Measurements from ENCODE around the gene NEUROD4.
"Not testable (repeated sequence)": the region's sequence is repeated elsewhere in the genome, so short reads cannot be mapped to it uniquely, and the experiment has no call there.

NEUROD4 gene

DNA sequence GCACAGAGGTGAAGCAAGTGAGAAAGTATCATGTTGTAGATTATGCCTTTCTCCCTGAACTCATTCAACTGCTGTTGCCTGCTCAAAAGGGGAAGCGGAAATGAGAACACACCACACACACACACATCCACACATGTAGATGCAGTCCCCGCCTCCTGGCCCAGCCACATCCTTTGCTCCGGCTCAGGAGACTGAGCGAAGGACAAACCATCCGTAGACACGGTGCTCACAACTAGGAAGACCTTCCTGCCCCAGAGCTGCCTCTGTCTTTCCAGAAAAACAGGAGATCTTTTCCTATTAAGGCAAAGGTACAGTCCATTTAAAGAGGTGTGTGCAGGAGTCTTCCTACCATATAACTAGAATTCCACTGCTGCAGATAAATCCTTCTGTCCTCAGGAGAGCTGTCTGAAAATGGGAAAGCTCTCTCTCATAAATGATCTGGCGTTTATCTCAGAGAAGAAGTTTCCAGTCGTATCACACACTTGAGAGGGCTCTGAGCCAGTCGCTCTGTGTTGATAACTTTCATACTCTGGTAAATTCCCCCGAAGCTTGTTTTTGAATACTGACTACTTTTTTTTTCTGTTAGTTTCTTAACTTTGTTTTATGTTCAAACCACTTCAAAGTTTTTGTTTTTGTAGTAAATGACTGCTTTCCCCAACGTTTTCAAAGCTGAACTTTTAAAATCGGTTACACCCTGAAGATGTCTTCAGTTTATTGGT, 35.0 kb upstream of the NEUROD4 start, which contains the start of gene TESPA1:
TSS of gene TESPA1 (minus strand) at position 105 of the 719 bp plus-strand sequence. CDS start 10,200 bp downstream, outside the sequence.
- H3K4me3 ChIP-seq (ENCODE audit: low read length), result no peak within 1 kb of the TSS
- DNase-seq (ENCODE audit: low read depth, low spot score), result no peak
- WGBS (ENCODE audit: insufficient coverage, insufficient read length), result no CpG with 5 or more reads among the region's 12 CpGs

DNA sequence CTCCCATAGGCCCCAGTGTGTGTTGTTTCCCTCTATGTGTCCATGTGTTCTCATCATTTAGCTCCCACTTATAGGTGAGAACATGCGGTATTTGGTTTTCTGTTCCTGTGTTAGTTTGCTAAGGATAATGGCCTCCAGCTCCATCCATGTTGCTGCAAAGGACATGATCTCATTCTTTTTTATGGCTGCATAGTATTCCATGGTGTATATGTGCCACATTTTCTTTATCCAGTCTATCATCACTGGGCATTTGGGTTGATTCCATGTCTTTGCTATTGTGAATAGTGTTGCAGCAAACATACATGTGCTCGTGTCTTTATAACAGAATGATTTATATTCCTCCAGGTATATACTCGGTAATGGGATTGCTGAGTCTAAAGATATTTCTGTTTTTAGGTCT, 33.0 kb upstream of the NEUROD4 start:
- not testable (repeated sequence) for H3K4me3 ChIP-seq (ENCODE audit: low read length); DNase-seq (ENCODE audit: low read depth, low spot score); H3K27me3 ChIP-seq (ENCODE audit: control insufficient read depth, insufficient read depth, low read length); H3K4me1 ChIP-seq (ENCODE audit: control insufficient read depth, insufficient read depth, low read length); H3K9me3 ChIP-seq (ENCODE audit: control insufficient read depth, insufficient read depth, low read length); H3K27ac ChIP-seq (ENCODE audit: low read length); H3K36me3 ChIP-seq (ENCODE audit: control insufficient read depth, insufficient read depth, low read length)
- WGBS (ENCODE audit: insufficient coverage, insufficient read length), result no CpG with 5 or more reads among the region's 3 CpGs

More for the DNA sequence above, 35.0 kb upstream of the NEUROD4 start, which contains the start of gene TESPA1:
- H3K27me3 ChIP-seq (ENCODE audit: control insufficient read depth, insufficient read depth, low read length), result no peaks in the 10 kb centered on the region
- H3K9me3 ChIP-seq (ENCODE audit: control insufficient read depth, insufficient read depth, low read length), result no peaks in the 10 kb centered on the region
- no peaks in the 10 kb centered on the region for H3K4me1 ChIP-seq (ENCODE audit: control insufficient read depth, insufficient read depth, low read length)
- H3K36me3 ChIP-seq (ENCODE audit: control insufficient read depth, insufficient read depth, low read length), result no peaks in the 10 kb centered on the region
- H3K27ac ChIP-seq (ENCODE audit: low read length), result no peak within 1 kb of the TSS

DNA sequence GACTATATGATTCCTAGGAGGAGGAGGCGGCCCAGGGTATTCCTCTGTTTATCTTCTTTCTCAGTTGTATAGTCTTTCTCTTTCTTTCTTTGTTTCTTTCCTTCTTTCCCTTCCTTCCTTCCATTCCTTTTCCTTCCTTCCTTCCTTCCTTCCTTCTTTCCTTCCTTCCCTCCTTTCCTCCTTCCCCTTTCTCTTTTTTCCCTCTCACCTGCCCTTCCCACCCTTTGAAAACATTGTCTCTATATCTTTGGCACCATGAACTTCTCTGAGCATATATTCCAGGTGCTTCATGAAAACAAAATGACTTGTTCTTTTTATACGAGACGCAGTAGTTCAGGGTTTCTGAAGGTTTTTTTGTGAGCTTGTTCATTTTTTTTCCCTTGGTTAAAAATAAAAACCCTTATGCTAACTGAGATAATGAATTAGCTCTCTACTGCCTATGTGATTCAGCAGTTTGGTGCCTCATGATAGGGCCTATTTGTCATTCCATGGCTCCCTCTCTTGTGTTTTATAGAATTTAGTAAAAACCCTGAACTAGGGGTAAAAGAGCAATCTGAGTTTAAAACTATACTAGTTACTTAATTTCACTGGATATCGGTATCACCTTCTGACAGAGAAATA, 32.1 kb upstream of the NEUROD4 start:
- H3K27ac ChIP-seq (ENCODE audit: low read length), result no peak overlapping the region
- no CpG with 5 or more reads among the region's 4 CpGs for WGBS (ENCODE audit: insufficient coverage, insufficient read length)

DNA sequence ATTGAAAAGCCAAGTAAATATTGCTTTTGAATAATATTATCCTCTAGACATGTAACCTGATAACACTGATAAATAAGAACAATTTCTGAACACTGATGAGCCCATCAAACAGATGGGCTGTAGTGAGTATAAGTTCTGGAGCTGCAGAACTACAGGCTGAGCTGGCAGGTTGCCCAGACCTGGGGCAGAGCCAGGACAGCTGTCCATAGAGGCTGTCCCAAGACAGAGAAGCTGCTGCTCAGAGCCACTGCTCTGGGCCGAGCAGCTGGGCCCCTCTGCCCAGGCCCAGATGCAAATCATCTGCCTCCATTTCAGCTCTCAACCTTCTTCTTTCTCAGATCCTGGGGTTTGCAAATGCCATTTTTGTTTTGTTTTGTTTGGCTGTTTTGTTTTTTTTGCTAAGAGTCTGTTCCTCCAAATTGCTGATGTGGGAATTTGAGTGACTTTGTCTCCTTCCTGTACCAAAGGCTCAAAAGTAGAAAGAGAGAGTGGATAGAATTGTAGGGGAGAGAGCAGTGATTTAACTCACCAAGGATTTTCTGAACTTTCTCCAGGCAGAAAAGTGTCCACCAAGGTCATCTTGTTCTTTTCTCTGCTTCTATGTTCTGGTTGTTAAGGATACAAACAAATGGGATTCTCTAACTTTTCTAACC, 31.2 kb upstream of the NEUROD4 start:
- no peaks in the 10 kb centered on the region for H3K4me1 ChIP-seq (ENCODE audit: control insufficient read depth, insufficient read depth, low read length)
- H3K27ac ChIP-seq (ENCODE audit: low read length), result no peak overlapping the region
- WGBS (ENCODE audit: insufficient coverage, insufficient read length), result no CpG with 5 or more reads among the region's 1 CpG
- H3K27me3 ChIP-seq (ENCODE audit: control insufficient read depth, insufficient read depth, low read length), result no peaks in the 10 kb centered on the region
- no peaks in the 10 kb centered on the region for H3K36me3 ChIP-seq (ENCODE audit: control insufficient read depth, insufficient read depth, low read length)
- no peak for DNase-seq (ENCODE audit: low read depth, low spot score)
- no peak overlapping the region for H3K4me3 ChIP-seq (ENCODE audit: low read length)
- H3K9me3 ChIP-seq (ENCODE audit: control insufficient read depth, insufficient read depth, low read length), result no peaks in the 10 kb centered on the region

More for the DNA sequence above, 32.1 kb upstream of the NEUROD4 start:
- Histone ChIP-seq H3K27me3 (ENCODE audit: control insufficient read depth, insufficient read depth, low read length) (no peaks in the 10 kb centered on the region), H3K4me3 (ENCODE audit: low read length) (no peak overlapping the region), H3K9me3 (ENCODE audit: control insufficient read depth, insufficient read depth, low read length) (no peaks in the 10 kb centered on the region), H3K36me3 (ENCODE audit: control insufficient read depth, insufficient read depth, low read length) (no peaks in the 10 kb centered on the region), H3K4me1 (ENCODE audit: control insufficient read depth, insufficient read depth, low read length) (no peaks in the 10 kb centered on the region)
- DNase-seq (ENCODE audit: low read depth, low spot score), result no peak

DNA sequence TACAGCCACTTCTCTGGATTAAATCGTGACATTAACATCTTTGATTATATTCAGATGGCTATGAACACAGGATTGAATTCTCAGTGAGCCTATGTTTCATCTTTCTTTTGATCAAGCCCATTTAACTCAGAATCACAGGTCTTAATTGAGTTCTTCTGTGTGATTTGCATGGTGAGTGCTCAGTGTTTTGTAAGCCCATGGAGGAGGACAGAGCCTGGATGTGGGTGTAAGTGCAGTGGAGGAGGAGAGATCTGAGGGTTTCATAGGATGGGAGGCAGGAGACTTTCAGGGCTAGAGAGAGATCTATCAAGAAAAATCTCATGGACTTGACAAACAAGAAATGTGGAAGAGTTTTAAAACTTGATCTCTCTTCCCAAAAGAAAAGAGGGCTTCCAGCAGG, 29.9 kb upstream of the NEUROD4 start:
- Histone ChIP-seq H3K36me3 (ENCODE audit: control insufficient read depth, insufficient read depth, low read length) (no peaks in the 10 kb centered on the region), H3K27me3 (ENCODE audit: control insufficient read depth, insufficient read depth, low read length) (no peaks in the 10 kb centered on the region), H3K4me1 (ENCODE audit: control insufficient read depth, insufficient read depth, low read length) (no peaks in the 10 kb centered on the region), H3K4me3 (ENCODE audit: low read length) (no peak overlapping the region), H3K9me3 (ENCODE audit: control insufficient read depth, insufficient read depth, low read length) (no peaks in the 10 kb centered on the region), H3K27ac (ENCODE audit: low read length) (no peak overlapping the region)
- no peak for DNase-seq (ENCODE audit: low read depth, low spot score)
- whole genome bisulfite sequencing (ENCODE audit: insufficient coverage, insufficient read length), result no CpG with 5 or more reads among the region's 1 CpG

- no CpG with 5 or more reads among the region's 9 CpGs for WGBS (ENCODE audit: insufficient coverage, insufficient read length)
- Histone ChIP-seq H3K27me3 (ENCODE audit: control insufficient read depth, insufficient read depth, low read length) (no peaks in the 10 kb centered on the region), H3K4me1 (ENCODE audit: control insufficient read depth, insufficient read depth, low read length) (no peaks in the 10 kb centered on the region), H3K4me3 (ENCODE audit: low read length) (no peak overlapping the region), H3K27ac (ENCODE audit: low read length) (no peak overlapping the region), H3K36me3 (ENCODE audit: control insufficient read depth, insufficient read depth, low read length) (no peaks in the 10 kb centered on the region), H3K9me3 (ENCODE audit: control insufficient read depth, insufficient read depth, low read length) (no peaks in the 10 kb centered on the region)
- no peak for DNase-seq (ENCODE audit: low read depth, low spot score)
Measured at GRCh38 chr12:54991161-54991990, 28.4 kb upstream of the NEUROD4 start.

DNA sequence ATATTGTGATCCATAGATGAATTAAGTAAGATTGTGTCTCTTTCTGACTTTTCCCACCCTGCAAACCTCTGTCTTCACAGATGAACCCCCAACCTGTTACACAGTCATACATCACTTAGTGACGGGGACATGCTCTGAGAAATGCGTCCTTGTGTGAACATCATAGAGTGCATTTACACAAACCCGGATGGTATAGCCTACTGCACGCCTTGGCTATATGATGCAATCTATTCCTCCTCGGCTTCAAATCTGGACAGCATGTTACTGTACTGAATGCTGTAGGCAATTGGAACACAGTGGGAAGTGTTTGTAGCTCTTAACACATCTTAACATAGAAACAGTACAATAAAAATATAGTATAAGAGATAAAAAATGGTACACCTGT, 27.8 kb upstream of the NEUROD4 start:
- H3K4me1 ChIP-seq (ENCODE audit: control insufficient read depth, insufficient read depth, low read length), result peaks cover 1% of the 10 kb centered on the region; the same call in 1 of the 2 replicates
- H3K9me3 ChIP-seq (ENCODE audit: control insufficient read depth, insufficient read depth, low read length), result no peaks in the 10 kb centered on the region
- H3K4me3 ChIP-seq (ENCODE audit: low read length), result no peak overlapping the region
- H3K36me3 ChIP-seq (ENCODE audit: control insufficient read depth, insufficient read depth, low read length), result no peaks in the 10 kb centered on the region
- H3K27ac ChIP-seq (ENCODE audit: low read length), result no peak overlapping the region
- no peaks in the 10 kb centered on the region for H3K27me3 ChIP-seq (ENCODE audit: control insufficient read depth, insufficient read depth, low read length)
- DNase-seq (ENCODE audit: low read depth, low spot score), result no peak
- WGBS (ENCODE audit: insufficient coverage, insufficient read length), result no CpG with 5 or more reads among the region's 5 CpGs

GRCh38 chr12:54993181-54993835, 26.5 kb upstream of the NEUROD4 start:
- DNase-seq (ENCODE audit: low read depth, low spot score), result no peak
- peaks cover 3% of the 10 kb centered on the region; the same call in 1 of the 2 replicates for H3K4me1 ChIP-seq (ENCODE audit: control insufficient read depth, insufficient read depth, low read length)

DNA sequence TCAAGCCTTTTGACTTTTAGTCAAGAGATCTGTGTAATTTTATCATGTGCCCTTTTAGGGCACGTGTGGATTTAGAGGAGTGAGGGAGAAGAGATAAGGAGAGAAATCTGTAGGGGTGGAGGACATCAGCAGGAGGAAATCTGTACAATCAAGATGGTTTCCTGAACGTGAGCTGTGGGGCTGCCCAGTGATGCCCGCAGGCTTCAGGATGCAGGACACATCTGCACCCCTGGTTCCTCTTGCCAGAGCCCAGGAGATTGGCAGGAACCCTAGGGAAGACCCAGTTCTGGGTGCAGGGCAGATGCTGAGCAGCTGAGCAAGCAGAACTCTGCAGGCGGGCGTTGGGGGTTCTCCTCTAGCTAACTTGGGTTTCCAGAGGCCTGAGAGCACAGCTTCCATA, 23.6 kb upstream of the NEUROD4 start:
- H3K27ac ChIP-seq (ENCODE audit: low read length), result no peak overlapping the region
- no CpG with 5 or more reads among the region's 5 CpGs for WGBS (ENCODE audit: insufficient coverage, insufficient read length)
- no peak overlapping the region for H3K4me3 ChIP-seq (ENCODE audit: low read length)
- H3K27me3 ChIP-seq (ENCODE audit: control insufficient read depth, insufficient read depth, low read length), result no peaks in the 10 kb centered on the region
- DNase-seq (ENCODE audit: low read depth, low spot score), result no peak
- H3K4me1 ChIP-seq (ENCODE audit: control insufficient read depth, insufficient read depth, low read length), result peaks cover 4% of the 10 kb centered on the region
- no peaks in the 10 kb centered on the region for H3K9me3 ChIP-seq (ENCODE audit: control insufficient read depth, insufficient read depth, low read length)
- no peaks in the 10 kb centered on the region for H3K36me3 ChIP-seq (ENCODE audit: control insufficient read depth, insufficient read depth, low read length)

More at GRCh38 chr12:54993181-54993835, 26.5 kb upstream of the NEUROD4 start:
- Histone ChIP-seq H3K27me3 (ENCODE audit: control insufficient read depth, insufficient read depth, low read length) (no peaks in the 10 kb centered on the region), H3K27ac (ENCODE audit: low read length) (no peak overlapping the region), H3K4me3 (ENCODE audit: low read length) (no peak overlapping the region), H3K9me3 (ENCODE audit: control insufficient read depth, insufficient read depth, low read length) (no peaks in the 10 kb centered on the region), H3K36me3 (ENCODE audit: control insufficient read depth, insufficient read depth, low read length) (no peaks in the 10 kb centered on the region)
- no CpG with 5 or more reads among the region's 12 CpGs for WGBS (ENCODE audit: insufficient coverage, insufficient read length)

Measured in iPS DF 6.9 (cell line).